HepG2 (cell line): Measurements from ENCODE around the gene CBLB. TPM values are rescaled to one million over a fixed set of nuclear protein-coding genes. Genes with fewer than 3 reads are reported as not detected.

Source experiments
- AKAP8 ChIP-seq: sonication (generic); formaldehyde crosslinking; IDR thresholded peaks from 2 replicates; pipeline ENCODE4 v1.5.1; 2020; ENCODE audit warnings: mild to moderate bottlenecking, missing genetic modification reagents
- ARID2 ChIP-seq: sonication (generic); formaldehyde crosslinking; IDR thresholded peaks from 2 replicates; pipeline ENCODE4 v1.8.1; 2022; ENCODE audit warnings: mild to moderate bottlenecking, missing genetic modification reagents, borderline replicate concordance
- HMG20A ChIP-seq: IDR thresholded peaks from 2 replicates; pipeline ENCODE4 v1.6.1; 2016; ENCODE audit warnings: borderline replicate concordance
- HOXA3 ChIP-seq: sonication (generic); formaldehyde crosslinking; IDR thresholded peaks from 2 replicates; pipeline ENCODE4 v1.5.0; 2020; ENCODE audit warnings: missing genetic modification reagents
- IRF2 ChIP-seq: IDR thresholded peaks from 2 replicates; pipeline ENCODE4 v1.6.1; 2018; ENCODE audit warnings: missing genetic modification reagents, missing compliant biosample characterization
- PCBP1 ChIP-seq: fragments of 200-400 bp; formaldehyde crosslinking; IDR thresholded peaks from 2 replicates; pipeline ENCODE4 v1.6.1; 2017; ENCODE audit warnings: mild to moderate bottlenecking, low read depth, low read length, borderline replicate concordance
- RBFOX2 ChIP-seq: fragments of 200-400 bp; formaldehyde crosslinking; IDR thresholded peaks from 2 replicates; pipeline ENCODE4 v1.6.1; 2017; ENCODE audit warnings: low read depth, mild to moderate bottlenecking, low read length
- RCOR2 ChIP-seq: IDR thresholded peaks from 2 replicates; pipeline ENCODE4 v1.6.1; 2016; ENCODE audit warnings: missing biosample characterization, missing genetic modification reagents
- REPIN1 ChIP-seq: sonication (generic); formaldehyde crosslinking; IDR thresholded peaks from 2 replicates; pipeline ENCODE4 v1.8.0; 2022; ENCODE audit warnings: missing genetic modification reagents, low read depth, mild to moderate bottlenecking, borderline replicate concordance
- REST ChIP-seq, 2 experiments: IDR thresholded peaks; 2 replicates each; pipeline ENCODE4 v1.6.1; 2011 to 2012; ENCODE audit warnings: low read length in 2 of 2, borderline replicate concordance in 1 of 2, low read depth in 1 of 2, mild to moderate bottlenecking in 1 of 2, moderate library complexity in 1 of 2
- RFXAP ChIP-seq: sonication (generic); formaldehyde crosslinking; IDR thresholded peaks from 2 replicates; pipeline ENCODE4 v1.4.0; 2020; ENCODE audit warnings: missing genetic modification reagents, borderline replicate concordance
- SKI ChIP-seq: fragments of 450-650 bp; IDR thresholded peaks from one replicate; pipeline ENCODE4 v1.6.1; 2018; ENCODE audit warnings: mild to moderate bottlenecking; ENCODE audit not compliant: partially characterized antibody
- SMAD3 ChIP-seq: sonication (generic); formaldehyde crosslinking; IDR thresholded peaks from 2 replicates; pipeline ENCODE4 v1.4.0; 2020; ENCODE audit warnings: missing genetic modification reagents
- SNAPC2 ChIP-seq: sonication (generic); formaldehyde crosslinking; IDR thresholded peaks from 2 replicates; pipeline ENCODE4 v1.8.1; 2022; ENCODE audit warnings: mild to moderate bottlenecking, missing genetic modification reagents
- ZFAT ChIP-seq: sonication (generic); formaldehyde crosslinking; conservative IDR thresholded peaks from 2 replicates; pipeline ENCODE4 v1.8.1; 2023; ENCODE audit warnings: missing genetic modification reagents, inconsistent platforms
- ZFP36L1 ChIP-seq: sonication (generic); formaldehyde crosslinking; IDR thresholded peaks from 2 replicates; pipeline ENCODE4 v1.8.0; 2022; ENCODE audit warnings: mild to moderate bottlenecking, missing genetic modification reagents, moderate library complexity
- ZMAT3 ChIP-seq: sonication (generic); formaldehyde crosslinking; conservative IDR thresholded peaks from 2 replicates; pipeline ENCODE4 v1.7.0; 2021; ENCODE audit warnings: missing genetic modification reagents
- ZNF235 ChIP-seq: sonication (generic); formaldehyde crosslinking; IDR thresholded peaks from 2 replicates; pipeline ENCODE4 v1.8.1; 2023; ENCODE audit warnings: mild to moderate bottlenecking, missing genetic modification reagents, borderline replicate concordance
- ZNF672 ChIP-seq: sonication (generic); formaldehyde crosslinking; IDR thresholded peaks from 2 replicates; pipeline ENCODE4 v1.8.1; 2022; ENCODE audit warnings: missing genetic modification reagents
- ZNF713 ChIP-seq: sonication (generic); formaldehyde crosslinking; IDR thresholded peaks from 2 replicates; pipeline ENCODE4 v1.4.0; 2020; ENCODE audit warnings: mild to moderate bottlenecking, missing genetic modification reagents
- ZNF850 ChIP-seq: sonication (generic); formaldehyde crosslinking; conservative IDR thresholded peaks from 2 replicates; pipeline ENCODE4 v1.9.0; 2021; ENCODE audit warnings: mild to moderate bottlenecking, missing genetic modification reagents
- polyA plus RNA-seq, 8 experiments: library from polyadenylated mRNA; depleted of rRNA in 3 of 8; stranded (reverse) in 7 of 8; unstranded in 1 of 8; fragments of >200 nt; fragmentation: Illumina TruSeq in 4 of 8; extraction: Trizol in 4 of 8; gene quantifications; 2 replicates each; pipeline versions ENCODE4 v1.2.1 to v1.2.3, GENCODE V29; 2011 to 2016; ENCODE audit warnings: low read depth in 4 of 8, missing spikeins in 1 of 8, mixed read lengths in 1 of 8; ENCODE audit not compliant: insufficient read depth in 1 of 8
- total RNA-seq, 5 experiments: library from RNA; depleted of rRNA; stranded (reverse); fragments of >200 nt; fragmentation: Illumina TruSeq; extraction: Trizol; gene quantifications; 2 replicates each; pipeline ENCODE4 v1.2.3, GENCODE V29; 2016; ENCODE audit warnings: low read depth in 1 of 5
- TF ChIP-seq, protein P1 (sequence below): sonication (generic); formaldehyde crosslinking; IDR thresholded peaks from 2 replicates; pipeline ENCODE4 v1.8.0; 2022; ENCODE audit warnings: missing genetic modification reagents, mild to moderate bottlenecking, borderline replicate concordance
- TF ChIP-seq, protein P2 (sequence below): IDR thresholded peaks from 2 replicates; pipeline ENCODE4 v1.6.1; 2018; ENCODE audit warnings: missing genetic modification reagents, mild to moderate bottlenecking, missing compliant biosample characterization
- TF ChIP-seq, protein P3 (sequence below): sonication (generic); formaldehyde crosslinking; IDR thresholded peaks from 2 replicates; pipeline ENCODE4 v1.5.0; 2020; ENCODE audit warnings: mild to moderate bottlenecking, missing genetic modification reagents

Gene CBLB
- total and polyA plus RNA-seq, 2 of the 13 experiments (the other 11 are each of a cell fraction or from before 2014, with no cell fraction given) = 9.8 to 16.4 TPM

GRCh38 chr3:105869531-105869833, 670 bp upstream of the CBLB start (continued):
- 0 out of 2 replicates have a peak, but pooled peaks have one; percentile 38 for TF ChIP-seq ARID2 (CRISPR knock-in tag)
- no peak for TF ChIP-seq AKAP8 (CRISPR knock-in tag)
- TF ChIP-seq HOXA3 = no peak
- TF ChIP-seq ZNF713 (CRISPR knock-in tag) = no peak
- no peak for TF ChIP-seq ZFP36L1 (CRISPR knock-in tag)
- no peak for TF ChIP-seq RFXAP (CRISPR knock-in tag)
- peak; percentile 1; the same call in 1 of the 2 replicates for TF ChIP-seq HMG20A
- 0 out of 2 replicates have a peak, but pooled peaks have one; percentile 34 for TF ChIP-seq SNAPC2 (CRISPR knock-in tag)
- 0 out of 2 replicates have a peak, but pooled peaks have one; percentile 25 for TF ChIP-seq SMAD3 (CRISPR knock-in tag)
- TF ChIP-seq, protein P1, sequence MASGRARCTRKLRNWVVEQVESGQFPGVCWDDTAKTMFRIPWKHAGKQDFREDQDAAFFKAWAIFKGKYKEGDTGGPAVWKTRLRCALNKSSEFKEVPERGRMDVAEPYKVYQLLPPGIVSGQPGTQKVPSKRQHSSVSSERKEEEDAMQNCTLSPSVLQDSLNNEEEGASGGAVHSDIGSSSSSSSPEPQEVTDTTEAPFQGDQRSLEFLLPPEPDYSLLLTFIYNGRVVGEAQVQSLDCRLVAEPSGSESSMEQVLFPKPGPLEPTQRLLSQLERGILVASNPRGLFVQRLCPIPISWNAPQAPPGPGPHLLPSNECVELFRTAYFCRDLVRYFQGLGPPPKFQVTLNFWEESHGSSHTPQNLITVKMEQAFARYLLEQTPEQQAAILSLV (CRISPR knock-in tag) = no peak
- no peak for TF ChIP-seq ZFAT (CRISPR knock-in tag)
- TF ChIP-seq ZNF672 (CRISPR knock-in tag) = no peak
- no peak for TF ChIP-seq PCBP1
- no peak for TF ChIP-seq ZNF235 (CRISPR knock-in tag)
- no peak for TF ChIP-seq RBFOX2
- TF ChIP-seq ZNF850 (CRISPR knock-in tag) = no peak
- TF ChIP-seq REST (IDR thresholded peaks at IDR 0.05; ENCODE audit: borderline replicate concordance in 1 of 2, low read depth in 1 of 2, low read length in 2 of 2) = peak in 1 of 2 experiments; percentile 79; a peak in 2 of 4 replicates
- peak; percentile 45; the same call in 1 of the 2 replicates for TF ChIP-seq ZMAT3 (CRISPR knock-in tag)
- TF ChIP-seq, protein P2, sequence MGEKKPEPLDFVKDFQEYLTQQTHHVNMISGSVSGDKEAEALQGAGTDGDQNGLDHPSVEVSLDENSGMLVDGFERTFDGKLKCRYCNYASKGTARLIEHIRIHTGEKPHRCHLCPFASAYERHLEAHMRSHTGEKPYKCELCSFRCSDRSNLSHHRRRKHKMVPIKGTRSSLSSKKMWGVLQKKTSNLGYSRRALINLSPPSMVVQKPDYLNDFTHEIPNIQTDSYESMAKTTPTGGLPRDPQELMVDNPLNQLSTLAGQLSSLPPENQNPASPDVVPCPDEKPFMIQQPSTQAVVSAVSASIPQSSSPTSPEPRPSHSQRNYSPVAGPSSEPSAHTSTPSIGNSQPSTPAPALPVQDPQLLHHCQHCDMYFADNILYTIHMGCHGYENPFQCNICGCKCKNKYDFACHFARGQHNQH (CRISPR knock-in tag) = 0 out of 2 replicates have a peak, but pooled peaks have one; percentile 12
- TF ChIP-seq IRF2 = no peak
- TF ChIP-seq RCOR2 (CRISPR knock-in tag) = no peak
- TF ChIP-seq SKI = no peak
- TF ChIP-seq, protein P3, sequence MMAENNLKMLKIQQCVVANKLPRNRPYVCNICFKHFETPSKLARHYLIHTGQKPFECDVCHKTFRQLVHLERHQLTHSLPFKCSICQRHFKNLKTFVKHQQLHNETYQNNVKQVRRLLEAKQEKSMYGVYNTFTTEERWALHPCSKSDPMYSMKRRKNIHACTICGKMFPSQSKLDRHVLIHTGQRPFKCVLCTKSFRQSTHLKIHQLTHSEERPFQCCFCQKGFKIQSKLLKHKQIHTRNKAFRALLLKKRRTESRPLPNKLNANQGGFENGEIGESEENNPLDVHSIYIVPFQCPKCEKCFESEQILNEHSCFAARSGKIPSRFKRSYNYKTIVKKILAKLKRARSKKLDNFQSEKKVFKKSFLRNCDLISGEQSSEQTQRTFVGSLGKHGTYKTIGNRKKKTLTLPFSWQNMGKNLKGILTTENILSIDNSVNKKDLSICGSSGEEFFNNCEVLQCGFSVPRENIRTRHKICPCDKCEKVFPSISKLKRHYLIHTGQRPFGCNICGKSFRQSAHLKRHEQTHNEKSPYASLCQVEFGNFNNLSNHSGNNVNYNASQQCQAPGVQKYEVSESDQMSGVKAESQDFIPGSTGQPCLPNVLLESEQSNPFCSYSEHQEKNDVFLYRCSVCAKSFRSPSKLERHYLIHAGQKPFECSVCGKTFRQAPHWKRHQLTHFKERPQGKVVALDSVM (CRISPR knock-in tag) = no peak
- TF ChIP-seq REPIN1 = 0 out of 2 replicates have a peak, but pooled peaks have one; percentile 13
